Epithelial cell of proximal tubule (primary cell): ENCODE data around the gene TTYH3. TPM values are rescaled to one million over a fixed set of nuclear protein-coding genes. Genes with fewer than 3 reads are reported as not detected.

Experiments
- DNase-seq: peaks from one replicate; pipeline ENCODE4 v3.0.0-alpha.2; 2011; ENCODE audit warnings: low read depth
- H3K4me3 ChIP-seq: 2 replicates; pipeline ENCODE4 v1.5.1; 2011; ENCODE audit warnings: low read depth, mild to moderate bottlenecking, low read length
- CTCF ChIP-seq: conservative IDR thresholded peaks from 2 replicates; pipeline ENCODE4 v1.5.1; 2012; ENCODE audit warnings: low read depth, mild to moderate bottlenecking, low read length
- total RNA-seq: library from RNA; depleted of rRNA; stranded (reverse); fragments of >200 nt; gene quantifications from 2 replicates; pipeline ENCODE4 v1.2.3, GENCODE V29; 2015

The TTYH3 gene
- total RNA-seq, 1 donor from 2014 or later = 97.6 TPM

GRCh38 chr7:2612445-2613097 is 19.2 kb upstream of the TTYH3 start:
- TF ChIP-seq CTCF = no peak
- no peak for DNase-seq
- H3K4me3 ChIP-seq = no peak overlapping the region

GRCh38 chr7:2613098-2613930 is 18.5 kb upstream of the TTYH3 start:
- TF ChIP-seq CTCF = no peak

GRCh38 chr7:2613931-2614600 is 17.7 kb upstream of the TTYH3 start:
- TF ChIP-seq CTCF = no peak
- H3K4me3 ChIP-seq = no peak overlapping the region
- DNase-seq = no peak

More at GRCh38 chr7:2613098-2613930, 18.5 kb upstream of the TTYH3 start:
- DNase-seq = no peak
- no peak overlapping the region for H3K4me3 ChIP-seq

GRCh38 chr7:2614631-2615330 is 17.0 kb upstream of the TTYH3 start:
- TF ChIP-seq CTCF = no peak
- DNase-seq = no peak
- H3K4me3 ChIP-seq = no peak overlapping the region

- TF ChIP-seq CTCF = no peak
- no peak overlapping the region for H3K4me3 ChIP-seq
Observed at GRCh38 chr7:2616387-2617324, 15.1 kb upstream of the TTYH3 start.

GRCh38 chr7:2617325-2617905 is 14.4 kb upstream of the TTYH3 start:
- no peak for DNase-seq
- H3K4me3 ChIP-seq = no peak overlapping the region
- no peak for TF ChIP-seq CTCF

More at GRCh38 chr7:2616387-2617324, 15.1 kb upstream of the TTYH3 start:
- no peak for DNase-seq
